ENCODE data around the gene OASL.
A peak's percentile ranks its signal among the peaks of the same experiment; 100 is the strongest.

Gene OASL

DNA sequence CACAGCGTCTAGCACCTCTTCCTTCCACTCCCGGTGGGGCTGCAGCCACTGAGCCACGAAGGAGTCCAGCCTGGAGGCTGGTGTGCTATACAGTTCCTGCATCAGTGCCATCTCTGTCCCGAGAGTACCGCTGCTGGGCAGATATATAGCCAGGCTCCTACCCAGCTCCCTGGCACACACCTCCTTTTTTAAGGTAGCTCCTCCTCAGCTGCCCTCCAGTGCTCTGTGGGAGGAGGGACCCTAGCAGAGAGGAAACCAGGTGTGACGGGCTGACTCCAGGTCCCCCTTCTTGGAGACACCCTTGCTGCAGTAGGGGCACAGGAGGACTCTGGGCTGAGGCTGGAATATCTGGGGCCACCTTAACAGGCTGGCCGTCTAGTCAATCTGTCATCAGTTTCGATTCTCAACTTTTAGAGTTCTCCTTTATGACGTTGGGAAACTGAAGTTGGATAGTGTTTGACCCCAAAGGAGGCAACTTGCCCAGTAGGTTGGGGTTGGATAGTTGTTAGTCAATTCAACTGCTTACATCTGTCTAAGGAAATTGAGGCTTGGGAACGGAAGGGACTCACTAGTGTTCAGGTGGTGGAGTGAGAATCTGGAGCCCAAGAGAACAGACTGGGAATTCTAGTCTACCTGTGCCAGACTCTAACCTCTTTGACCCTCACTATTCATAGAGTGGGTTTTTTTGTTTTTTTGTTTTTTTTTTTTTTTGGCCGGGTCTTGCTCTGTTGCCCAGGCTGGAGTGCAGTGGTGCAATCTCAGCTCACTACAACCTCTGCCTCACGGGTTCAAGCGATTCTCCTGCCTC lies at the start of gene OASL (continued):
- TF ChIP-seq, protein P1, sequence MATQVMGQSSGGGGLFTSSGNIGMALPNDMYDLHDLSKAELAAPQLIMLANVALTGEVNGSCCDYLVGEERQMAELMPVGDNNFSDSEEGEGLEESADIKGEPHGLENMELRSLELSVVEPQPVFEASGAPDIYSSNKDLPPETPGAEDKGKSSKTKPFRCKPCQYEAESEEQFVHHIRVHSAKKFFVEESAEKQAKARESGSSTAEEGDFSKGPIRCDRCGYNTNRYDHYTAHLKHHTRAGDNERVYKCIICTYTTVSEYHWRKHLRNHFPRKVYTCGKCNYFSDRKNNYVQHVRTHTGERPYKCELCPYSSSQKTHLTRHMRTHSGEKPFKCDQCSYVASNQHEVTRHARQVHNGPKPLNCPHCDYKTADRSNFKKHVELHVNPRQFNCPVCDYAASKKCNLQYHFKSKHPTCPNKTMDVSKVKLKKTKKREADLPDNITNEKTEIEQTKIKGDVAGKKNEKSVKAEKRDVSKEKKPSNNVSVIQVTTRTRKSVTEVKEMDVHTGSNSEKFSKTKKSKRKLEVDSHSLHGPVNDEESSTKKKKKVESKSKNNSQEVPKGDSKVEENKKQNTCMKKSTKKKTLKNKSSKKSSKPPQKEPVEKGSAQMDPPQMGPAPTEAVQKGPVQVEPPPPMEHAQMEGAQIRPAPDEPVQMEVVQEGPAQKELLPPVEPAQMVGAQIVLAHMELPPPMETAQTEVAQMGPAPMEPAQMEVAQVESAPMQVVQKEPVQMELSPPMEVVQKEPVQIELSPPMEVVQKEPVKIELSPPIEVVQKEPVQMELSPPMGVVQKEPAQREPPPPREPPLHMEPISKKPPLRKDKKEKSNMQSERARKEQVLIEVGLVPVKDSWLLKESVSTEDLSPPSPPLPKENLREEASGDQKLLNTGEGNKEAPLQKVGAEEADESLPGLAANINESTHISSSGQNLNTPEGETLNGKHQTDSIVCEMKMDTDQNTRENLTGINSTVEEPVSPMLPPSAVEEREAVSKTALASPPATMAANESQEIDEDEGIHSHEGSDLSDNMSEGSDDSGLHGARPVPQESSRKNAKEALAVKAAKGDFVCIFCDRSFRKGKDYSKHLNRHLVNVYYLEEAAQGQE (tag by site-specific recombination; IDR thresholded peaks at IDR 0.05), result no peak
- no peak for TF ChIP-seq ZNF530 (tag by site-specific recombination; IDR thresholded peaks at IDR 0.05; ENCODE audit: low read depth)
- TF ChIP-seq SP2 (tag by site-specific recombination; IDR thresholded peaks at IDR 0.05), result no peak
- no peak for TF ChIP-seq OVOL3 (tag by site-specific recombination; IDR thresholded peaks at IDR 0.05)
- TF ChIP-seq ZNF76 (tag by site-specific recombination; IDR thresholded peaks at IDR 0.05; ENCODE audit: borderline replicate concordance, low read depth), result 0 out of 2 replicates have a peak, but pooled peaks have one; percentile 14
- TF ChIP-seq ZNF2 (tag by site-specific recombination; IDR thresholded peaks at IDR 0.05), result no peak
- no peak for TF ChIP-seq ZNF518A (tag by site-specific recombination; conservative IDR thresholded peaks at IDR 0.05; ENCODE audit: low read depth)
- no peak for TF ChIP-seq ZBTB26 (tag by site-specific recombination; optimal IDR thresholded peaks at IDR 0.05)
- no peak for TF ChIP-seq TSHZ1 (tag by site-specific recombination; IDR thresholded peaks at IDR 0.05; ENCODE audit: borderline replicate concordance)
- no peak for TF ChIP-seq ZNF670 (tag by site-specific recombination; IDR thresholded peaks at IDR 0.05; ENCODE audit: low read depth)
- no peak for TF ChIP-seq ZNF266 (tag by site-specific recombination; IDR thresholded peaks at IDR 0.05; ENCODE audit: low read depth)
- no peak for TF ChIP-seq ZNF221 (tag by site-specific recombination; IDR thresholded peaks at IDR 0.05; ENCODE audit: borderline replicate concordance)
- TF ChIP-seq ZNF561 (tag by site-specific recombination; IDR thresholded peaks at IDR 0.05; ENCODE audit: borderline replicate concordance), result peak; percentile 59; the same call in 1 of the 2 replicates
- TF ChIP-seq ZNF777 (tag by site-specific recombination; IDR thresholded peaks at IDR 0.05; ENCODE audit: borderline replicate concordance), result peak; percentile 67
- TF ChIP-seq, protein P2, sequence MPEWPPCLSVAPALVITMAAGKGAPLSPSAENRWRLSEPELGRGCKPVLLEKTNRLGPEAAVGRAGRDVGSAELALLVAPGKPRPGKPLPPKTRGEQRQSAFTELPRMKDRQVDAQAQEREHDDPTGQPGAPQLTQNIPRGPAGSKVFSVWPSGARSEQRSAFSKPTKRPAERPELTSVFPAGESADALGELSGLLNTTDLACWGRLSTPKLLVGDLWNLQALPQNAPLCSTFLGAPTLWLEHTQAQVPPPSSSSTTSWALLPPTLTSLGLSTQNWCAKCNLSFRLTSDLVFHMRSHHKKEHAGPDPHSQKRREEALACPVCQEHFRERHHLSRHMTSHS (tag by site-specific recombination; IDR thresholded peaks at IDR 0.05), result no peak
- peak; percentile 70; the same call in 1 of the 2 replicates for TF ChIP-seq KLF10 (tag by site-specific recombination; IDR thresholded peaks at IDR 0.05)
- no peak for TF ChIP-seq ZBTB8A (tag by site-specific recombination; IDR thresholded peaks at IDR 0.05)
- TF ChIP-seq ZNF391 (tag by site-specific recombination; IDR thresholded peaks at IDR 0.05; ENCODE audit: borderline replicate concordance, low read depth), result no peak

Data from HEK293 (cell line).